Measurements from ENCODE around the gene CDH12.

CDH12 gene

GRCh38 chr5:22764736-22765135, 88.4 kb downstream of the CDH12 start:
- DNase-seq (ENCODE audit: low read depth in 2 of 2): no peak

GRCh38 chr5:22757776-22758175, 95.4 kb downstream of the CDH12 start:
- DNase-seq (ENCODE audit: low read depth in 2 of 2): no peak

- DNase-seq (ENCODE audit: low read depth in 2 of 2): no peak
These were observed 99.0 kb downstream of the CDH12 start for GRCh38 chr5:22754155-22754554.

GRCh38 chr5:22751536-22751935, 101.6 kb downstream of the CDH12 start:
- DNase-seq (ENCODE audit: low read depth in 2 of 2): no peak

GRCh38 chr5:22736443-22737003, 116.6 kb downstream of the CDH12 start:
- no peak for DNase-seq (ENCODE audit: low read depth in 2 of 2)

- DNase-seq (ENCODE audit: low read depth in 2 of 2): no peak
These were observed 118.2 kb downstream of the CDH12 start for GRCh38 chr5:22734907-22735306.

- DNase-seq (ENCODE audit: low read depth in 2 of 2): no peak
These were observed 124.5 kb downstream of the CDH12 start for GRCh38 chr5:22728610-22729009.

- no peak for DNase-seq (ENCODE audit: low read depth in 2 of 2)
These were observed 130.7 kb downstream of the CDH12 start for GRCh38 chr5:22722491-22722890.

GRCh38 chr5:22722056-22722455, 131.1 kb downstream of the CDH12 start:
- no peak for DNase-seq (ENCODE audit: low read depth in 2 of 2)

- DNase-seq (ENCODE audit: low read depth in 2 of 2): no peak
These were observed 133.3 kb downstream of the CDH12 start for GRCh38 chr5:22719842-22720241.

GRCh38 chr5:22710660-22711059, 142.5 kb downstream of the CDH12 start:
- DNase-seq (ENCODE audit: low read depth in 2 of 2): no peak

GRCh38 chr5:22709743-22710142, 143.4 kb downstream of the CDH12 start:
- DNase-seq (ENCODE audit: low read depth in 2 of 2): no peak

- no peak for DNase-seq (ENCODE audit: low read depth in 2 of 2)
These were observed 144.3 kb downstream of the CDH12 start for GRCh38 chr5:22708770-22709328.

GRCh38 chr5:22706901-22707300, 146.2 kb downstream of the CDH12 start:
- DNase-seq (ENCODE audit: low read depth in 2 of 2): no peak

- DNase-seq (ENCODE audit: low read depth in 2 of 2): no peak
These were observed 153.8 kb downstream of the CDH12 start for GRCh38 chr5:22699319-22699718.

GRCh38 chr5:22693121-22693520, 160.0 kb downstream of the CDH12 start:
- no peak for DNase-seq (ENCODE audit: low read depth in 2 of 2)

- no peak for DNase-seq (ENCODE audit: low read depth in 2 of 2)
These were observed 170.1 kb downstream of the CDH12 start for GRCh38 chr5:22683050-22683449.

- DNase-seq (ENCODE audit: low read depth in 2 of 2): no peak
These were observed 174.3 kb downstream of the CDH12 start for GRCh38 chr5:22678886-22679285.

- DNase-seq (ENCODE audit: low read depth in 2 of 2): no peak
These were observed 180.0 kb downstream of the CDH12 start for GRCh38 chr5:22673131-22673530.

GRCh38 chr5:22669345-22669744, 183.8 kb downstream of the CDH12 start:
- no peak for DNase-seq (ENCODE audit: low read depth in 2 of 2)

GRCh38 chr5:22665801-22666200, 187.3 kb downstream of the CDH12 start:
- no peak for DNase-seq (ENCODE audit: low read depth in 2 of 2)

- no peak for DNase-seq (ENCODE audit: low read depth in 2 of 2)
These were observed 190.0 kb downstream of the CDH12 start for GRCh38 chr5:22663134-22663533.

GRCh38 chr5:22662391-22662790, 190.8 kb downstream of the CDH12 start:
- no peak for DNase-seq (ENCODE audit: low read depth in 2 of 2)

- DNase-seq (ENCODE audit: low read depth in 2 of 2): no peak
These were observed 201.8 kb downstream of the CDH12 start for GRCh38 chr5:22651355-22651754.

Data from activated CD4-positive, alpha-beta T cell treated with anti-CD3 and anti-CD28 coated beads for 24 hours (primary cell).